Smooth muscle cell (in vitro differentiated cells): ENCODE measurements around the gene TMEM132A. TPM values are rescaled to one million over a fixed set of nuclear protein-coding genes. Genes with fewer than 3 reads are reported as not detected.

Experiments
- DNase-seq: peaks from one replicate; lab custom pipeline; 2025; ENCODE audit not compliant: unreplicated experiment; lab: John Stamatoyannopoulos, UW
- H2AFZ ChIP-seq: fragments of 200-600 bp; sonication (generic); 2 replicates; pipeline ENCODE4 v1.6.0; 2016; ENCODE audit warnings: antibody characterized with exemption, low read depth, mild to moderate bottlenecking
- H3F3A ChIP-seq: fragments of 200-600 bp; sonication (generic); 2 replicates; pipeline ENCODE4 v1.6.0; 2017; ENCODE audit warnings: antibody characterized with exemption, low read depth
- H3K27ac ChIP-seq: fragments of 200-600 bp; sonication (generic); 2 replicates; pipeline ENCODE4 v1.5.1; 2016; ENCODE audit warnings: low read depth, mild to moderate bottlenecking
- H3K27me3 ChIP-seq: fragments of 200-600 bp; sonication (generic); 2 replicates; pipeline ENCODE4 v1.6.1; 2016; ENCODE audit warnings: low read depth, mild to moderate bottlenecking
- H3K36me3 ChIP-seq: fragments of 200-600 bp; sonication (generic); 2 replicates; pipeline ENCODE4 v1.5.1; 2016; ENCODE audit warnings: low read depth
- H3K4me1 ChIP-seq: fragments of 200-600 bp; sonication (generic); 2 replicates; pipeline ENCODE4 v1.5.1; 2016; ENCODE audit warnings: low read depth
- H3K4me2 ChIP-seq: fragments of 200-600 bp; sonication (generic); 2 replicates; pipeline ENCODE4 v1.6.0; 2016; ENCODE audit warnings: mild to moderate bottlenecking
- H3K4me3 ChIP-seq: fragments of 200-600 bp; sonication (generic); 2 replicates; pipeline ENCODE4 v1.5.1; 2016; ENCODE audit warnings: mild to moderate bottlenecking
- H3K79me2 ChIP-seq: fragments of 200-600 bp; sonication (generic); 2 replicates; pipeline ENCODE4 v1.6.0; 2016; ENCODE audit warnings: low read depth, mild to moderate bottlenecking
- H3K9ac ChIP-seq: fragments of 200-600 bp; sonication (generic); 2 replicates; pipeline ENCODE4 v1.6.0; 2016; ENCODE audit warnings: low read depth
- H3K9me3 ChIP-seq: fragments of 200-600 bp; sonication (generic); replicated peaks from 2 replicates; pipeline ENCODE4 v1.5.1; 2016; ENCODE audit warnings: low read depth
- H4K20me1 ChIP-seq: fragments of 200-600 bp; sonication (generic); 2 replicates; pipeline ENCODE4 v1.6.0; 2016; ENCODE audit warnings: low read depth
- CTCF ChIP-seq: fragments of 200-600 bp; sonication (generic); IDR thresholded peaks from 2 replicates; pipeline ENCODE4 v1.5.1; 2017; ENCODE audit warnings: borderline replicate concordance, mild to moderate bottlenecking, antibody characterized with exemption; ENCODE audit not compliant: insufficient read depth, poor library complexity, severe bottlenecking
- WGBS: methylation state at CpG from one replicate; pipeline ENCODE4 v1.1.7; 2016; ENCODE audit warnings: low lambda C conversion rate; 5-methylcytosine and 5-hydroxymethylcytosine counted together
- polyA plus RNA-seq: library from polyadenylated mRNA; unstranded; fragments of >200 nt; fragmentation: Nextera tagmentation; extraction: Ambion mirVana; gene quantifications from 2 replicates; pipeline ENCODE4 v1.2.1, GENCODE V29; 2016
- total RNA-seq: library from RNA; depleted of rRNA; stranded (reverse); fragments of >200 nt; gene quantifications from 2 replicates; pipeline ENCODE4 v1.2.3, GENCODE V29; 2014

Gene TMEM132A
- total and polyA plus RNA-seq, 2 experiments from 2014 or later = 40.7 to 91.3 TPM

GRCh38 chr11:60916669-60917206, 7.5 kb upstream of the TMEM132A start:
- Histone ChIP-seq H3K27me3 (no peaks in the 10 kb centered on the region), H3K9me3 (no peaks in the 10 kb centered on the region), H3F3A (no peaks in the 10 kb centered on the region), H3K4me1 (peaks cover 16% of the 10 kb centered on the region), H3K27ac (no peak overlapping the region), H4K20me1 (peaks cover 19% of the 10 kb centered on the region), H3K4me2 (no peak overlapping the region), H3K36me3 (no peaks in the 10 kb centered on the region), H3K79me2 (peaks cover 32% of the 10 kb centered on the region), H3K9ac (no peak overlapping the region), H2AFZ (no peak overlapping the region), H3K4me3 (no peak overlapping the region)
- DNase-seq = no peak
- TF ChIP-seq CTCF = no peak
- WGBS = 98% methylated on average over 3 of the region's 3 CpGs

GRCh38 chr11:60917267-60917666, 7.0 kb upstream of the TMEM132A start:
- no peaks in the 10 kb centered on the region for H3F3A ChIP-seq
- no peak overlapping the region for H2AFZ ChIP-seq
- H3K4me1 ChIP-seq = peaks cover 16% of the 10 kb centered on the region
- no peak overlapping the region for H3K4me3 ChIP-seq
- H3K9ac ChIP-seq = no peak overlapping the region
- H3K79me2 ChIP-seq = peaks cover 32% of the 10 kb centered on the region
- no peak for TF ChIP-seq CTCF
- H3K27ac ChIP-seq = no peak overlapping the region
- no peaks in the 10 kb centered on the region for H3K27me3 ChIP-seq
- DNase-seq = no peak
- peaks cover 19% of the 10 kb centered on the region for H4K20me1 ChIP-seq
- H3K9me3 ChIP-seq = no peaks in the 10 kb centered on the region
- H3K4me2 ChIP-seq = no peak overlapping the region
- 100% methylated on average over 1 of the region's 1 CpG for WGBS
- H3K36me3 ChIP-seq = no peaks in the 10 kb centered on the region

GRCh38 chr11:60918251-60918938, 5.9 kb upstream of the TMEM132A start:
- TF ChIP-seq CTCF = no peak
- Histone ChIP-seq H3K4me2 (no peak overlapping the region), H3K9me3 (no peaks in the 10 kb centered on the region)

GRCh38 chr11:60918939-60919265, 5.4 kb upstream of the TMEM132A start:
- H3K27me3 ChIP-seq = no peaks in the 10 kb centered on the region
- H3K27ac ChIP-seq = no peak overlapping the region
- DNase-seq = no peak
- no peaks in the 10 kb centered on the region for H3K36me3 ChIP-seq
- peaks cover 10% of the 10 kb centered on the region for H3K4me1 ChIP-seq
- TF ChIP-seq CTCF = no peak
- 41% methylated on average over 2 of the region's 2 CpGs for WGBS
- peaks cover 19% of the 10 kb centered on the region for H4K20me1 ChIP-seq
- no peak overlapping the region for H3K4me3 ChIP-seq
- no peak overlapping the region for H3K4me2 ChIP-seq
- H3K79me2 ChIP-seq = peaks cover 32% of the 10 kb centered on the region
- H2AFZ ChIP-seq = no peak overlapping the region
- H3K9ac ChIP-seq = no peak overlapping the region
- no peaks in the 10 kb centered on the region for H3K9me3 ChIP-seq
- no peaks in the 10 kb centered on the region for H3F3A ChIP-seq

More at GRCh38 chr11:60918251-60918938, 5.9 kb upstream of the TMEM132A start:
- no peak overlapping the region for H3K9ac ChIP-seq
- H3K36me3 ChIP-seq = no peaks in the 10 kb centered on the region
- no peak for DNase-seq
- H3K27ac ChIP-seq = no peak overlapping the region
- H3K27me3 ChIP-seq = no peaks in the 10 kb centered on the region
- H3F3A ChIP-seq = no peaks in the 10 kb centered on the region
- peaks cover 32% of the 10 kb centered on the region for H3K79me2 ChIP-seq
- no peak overlapping the region for H3K4me3 ChIP-seq
- WGBS = 83% methylated on average over 4 of the region's 4 CpGs
- no peak overlapping the region for H2AFZ ChIP-seq
- peaks cover 12% of the 10 kb centered on the region for H3K4me1 ChIP-seq
- H4K20me1 ChIP-seq = peaks cover 19% of the 10 kb centered on the region
